Stimulated activated CD4-positive, alpha-beta T cell treated with anti-CD3 and anti-CD28 coated beads, TNF-alpha, amount 100 ng/mL, for 1 hour (primary cell): ENCODE measurements around the gene VDAC1.

Experiments
- DNase-seq, 3 donors: peaks; one replicate each; pipeline ENCODE4 v3.0.0-alpha.2; 2020; ENCODE audit warnings: low read depth in 3 of 3, low spot score in 1 of 3

Gene VDAC1

DNA sequence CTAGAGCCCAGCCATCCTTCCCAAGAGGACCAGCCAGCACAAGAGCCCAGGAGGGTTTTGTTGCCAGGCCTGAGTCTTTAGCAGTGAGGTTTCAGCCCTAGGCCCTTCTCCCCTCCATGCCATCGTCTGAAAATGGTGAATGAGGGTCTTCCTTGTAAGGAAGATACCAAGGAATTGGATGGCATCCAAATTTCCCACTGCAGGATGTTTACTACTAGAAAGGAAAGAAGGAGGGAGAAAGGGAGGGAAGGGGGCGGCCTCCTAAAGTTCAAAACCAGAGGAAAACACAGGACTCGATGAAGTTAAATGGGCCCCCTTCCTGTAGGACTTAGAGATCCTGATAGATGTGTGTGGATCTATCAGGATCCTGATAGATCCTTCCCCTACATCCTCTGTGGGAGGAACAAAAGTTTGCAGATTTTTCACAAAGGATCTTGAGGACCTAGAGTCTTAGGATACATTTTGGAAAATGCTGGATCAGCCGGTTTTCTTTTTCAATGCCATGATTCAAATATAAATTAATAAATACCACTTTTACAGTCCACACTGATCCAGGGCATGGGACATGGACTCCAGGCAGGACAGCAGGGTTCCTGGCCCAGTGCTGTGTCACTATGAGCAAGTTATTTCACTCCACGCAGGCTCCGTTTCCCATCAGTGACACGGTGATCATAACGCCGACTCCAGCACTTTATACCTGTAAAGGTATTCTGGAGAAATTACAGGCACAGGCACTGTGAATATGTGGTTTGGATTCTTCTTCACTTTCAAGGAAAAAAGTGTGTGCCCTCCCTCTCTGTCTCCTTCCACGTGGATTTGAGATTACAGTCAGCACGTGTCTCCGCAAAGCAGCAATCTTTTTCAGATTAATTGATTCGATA, 77.2 kb downstream of the VDAC1 start:
- no peak for DNase-seq

DNA sequence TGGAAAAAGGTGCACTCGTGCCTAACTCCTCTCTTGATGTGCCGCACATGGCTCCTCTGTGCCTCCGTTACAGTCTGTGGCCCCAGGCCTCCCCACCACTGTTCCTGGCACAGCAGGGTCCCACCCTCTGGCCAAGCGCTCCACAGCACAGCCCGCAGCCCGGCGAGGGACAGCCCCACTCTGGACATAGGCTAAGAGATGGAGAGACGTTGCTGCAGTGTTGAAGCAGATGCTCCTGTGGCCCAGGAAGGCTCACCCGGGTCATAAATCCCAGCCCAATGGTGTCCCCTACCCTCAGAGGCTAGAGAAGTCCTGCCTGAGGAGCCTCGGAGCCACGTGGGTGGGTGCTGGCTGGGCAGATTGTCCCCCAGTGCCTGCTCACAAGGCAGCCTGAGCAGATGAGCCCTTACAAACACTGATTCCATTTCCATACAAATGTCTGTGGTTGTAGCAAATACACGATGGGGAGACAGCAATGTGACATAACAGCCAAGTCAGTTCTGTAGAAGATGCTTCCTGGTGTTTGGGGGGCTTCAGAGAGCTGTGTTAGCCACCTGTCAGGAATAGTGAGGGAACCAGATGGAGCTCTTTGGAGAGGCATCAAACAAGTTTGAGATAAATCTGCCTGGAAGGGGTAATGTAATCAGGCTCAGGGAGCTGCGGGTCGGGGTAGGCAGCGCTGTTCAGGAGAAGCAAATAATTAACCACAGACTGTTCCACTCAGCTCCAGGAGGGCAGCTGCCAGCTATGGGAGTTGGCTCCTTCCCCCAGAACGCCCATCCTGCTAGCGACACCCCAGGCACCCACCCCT, 78.1 kb downstream of the VDAC1 start:
- DNase-seq: no peak

DNA sequence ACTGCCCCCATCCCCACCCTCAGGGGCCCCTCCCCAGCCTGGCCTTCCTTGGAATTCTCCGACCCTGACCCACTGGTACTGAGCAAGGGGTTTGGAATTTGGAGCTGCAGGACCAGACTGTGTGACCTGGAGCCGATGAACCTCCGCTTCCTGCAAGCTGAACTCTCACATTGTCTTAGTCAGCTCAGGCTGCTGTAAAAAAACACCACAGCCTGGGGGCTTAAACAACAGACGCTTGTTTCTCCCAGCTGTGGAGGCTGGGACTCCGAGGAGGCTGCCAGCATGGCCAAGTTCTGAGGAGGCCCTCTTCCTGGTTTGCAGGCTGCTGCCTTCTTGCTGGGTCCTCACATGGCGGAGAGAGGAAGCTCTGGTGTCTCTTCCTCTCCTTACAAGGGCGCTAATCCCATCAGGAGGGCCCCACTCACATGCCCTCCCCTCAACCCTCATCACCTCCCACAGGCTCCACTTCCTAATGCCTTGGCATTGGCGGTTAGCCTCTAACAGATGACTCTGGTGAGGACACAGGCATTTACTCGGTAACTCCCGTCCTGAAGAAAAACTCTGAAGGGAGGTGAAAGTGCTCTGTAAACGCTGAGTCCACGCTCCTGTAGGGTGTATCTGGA, 78.8 kb downstream of the VDAC1 start:
- no peak for DNase-seq

DNA sequence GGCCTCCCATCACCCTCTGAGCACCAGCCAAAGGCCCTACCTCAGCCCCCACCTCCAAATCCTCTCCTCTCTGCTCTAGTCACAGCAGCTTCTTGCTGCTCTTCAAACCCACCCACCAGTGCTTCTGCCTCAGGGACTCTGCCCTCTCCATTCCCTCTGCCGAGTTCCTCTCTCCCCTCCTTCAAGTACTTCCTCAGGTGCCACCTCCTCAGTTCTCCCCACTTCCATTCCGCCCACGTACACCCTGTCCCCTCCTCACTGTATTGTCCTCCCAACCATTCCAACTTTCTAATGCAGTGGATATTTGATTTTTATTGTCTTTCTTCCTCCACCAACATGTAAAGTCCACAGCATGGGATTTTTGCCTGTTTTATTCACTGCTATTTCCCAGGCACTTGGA, 79.5 kb downstream of the VDAC1 start:
- no peak for DNase-seq

DNA sequence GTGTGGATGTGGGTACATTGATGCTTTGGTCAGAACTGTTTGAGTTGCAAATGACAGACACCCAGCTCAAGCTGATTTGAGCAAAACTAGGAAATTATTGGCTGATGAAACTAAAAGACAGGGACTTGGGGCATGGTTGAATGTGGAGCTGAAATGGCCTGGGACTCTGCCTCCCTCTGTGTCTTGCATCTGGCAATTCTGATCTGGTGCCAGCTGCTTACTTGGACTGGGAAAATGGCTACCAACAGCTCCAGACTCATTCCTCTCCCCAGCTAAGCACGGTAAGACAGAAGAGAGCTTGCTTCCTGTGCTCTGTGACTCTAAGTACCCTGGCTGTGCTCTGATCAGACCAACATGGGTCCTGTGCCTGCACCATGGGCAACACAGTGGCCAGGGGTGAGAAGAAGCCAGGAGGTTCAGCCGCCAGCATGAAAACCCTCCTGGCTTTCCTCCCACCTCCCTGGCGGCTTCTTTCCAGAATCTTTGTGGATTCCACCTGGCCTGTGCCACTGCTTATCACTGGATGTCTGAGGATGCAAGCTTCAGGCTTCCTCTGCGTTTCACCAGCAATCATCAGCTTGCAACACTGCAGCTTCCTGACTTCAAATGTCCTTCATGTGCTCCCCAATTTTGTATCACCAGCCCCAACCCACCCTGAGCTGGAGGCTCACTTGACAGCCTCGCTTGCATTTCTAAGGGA, 80.4 kb downstream of the VDAC1 start:
- no peak for DNase-seq

DNA sequence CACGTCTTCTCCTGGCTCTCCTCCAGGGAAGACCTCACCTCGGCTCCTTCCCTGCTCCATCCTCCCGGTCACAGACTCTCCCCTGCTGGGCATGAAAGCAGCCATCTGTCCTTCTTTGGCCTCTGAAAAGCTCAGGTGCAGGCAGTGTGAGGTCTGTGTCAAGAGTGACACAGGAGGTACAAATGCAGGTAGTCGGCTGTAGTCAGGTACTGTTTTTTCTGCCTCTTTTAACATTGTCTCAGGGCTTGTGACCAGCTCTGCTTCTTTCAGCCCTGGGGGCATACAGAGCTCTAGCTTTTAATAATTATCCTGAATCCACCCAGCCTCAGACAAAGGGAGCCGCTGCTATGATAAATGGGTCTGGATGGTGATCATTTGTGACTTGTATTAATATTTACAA, 82.8 kb downstream of the VDAC1 start:
- no peak for DNase-seq
